UCSD-AML1 (cell line): ENCODE measurements around the gene COMMD10.
"Not testable (repeated sequence)": the region's sequence is repeated elsewhere in the genome, so short reads cannot be mapped to it uniquely, and the experiment has no call there.

Experiments
- DNase-seq: peaks from one replicate; lab custom pipeline; 2025; ENCODE audit not compliant: unreplicated experiment; lab: John Stamatoyannopoulos, UW

Gene COMMD10

DNA sequence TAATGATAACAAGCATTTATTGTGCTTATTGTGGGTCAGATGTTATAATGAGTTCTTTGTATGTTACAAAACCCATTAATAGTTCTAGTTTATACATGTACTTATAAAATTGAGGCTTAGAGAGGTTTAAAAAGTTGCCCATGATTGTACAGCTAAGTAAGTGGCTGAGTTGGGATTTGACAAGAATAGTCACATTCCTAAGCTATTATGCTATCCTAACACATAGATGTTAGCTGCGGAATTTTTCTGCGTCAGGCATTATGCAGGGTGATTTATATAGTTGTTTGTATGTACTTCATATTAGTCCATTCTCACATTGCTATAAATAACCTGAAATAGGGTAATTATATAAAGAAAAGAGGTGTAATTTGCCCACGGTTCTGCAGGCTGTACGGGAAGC is 12.5 kb downstream of the COMMD10 start:
- DNase-seq = no peak

- DNase-seq = no peak
Observed at GRCh38 chr5:116098998-116099397, 14.2 kb downstream of the COMMD10 start.

- not testable (repeated sequence) for DNase-seq
Observed at GRCh38 chr5:116104941-116105340, 20.1 kb downstream of the COMMD10 start.

GRCh38 chr5:116115163-116115562 is 30.3 kb downstream of the COMMD10 start:
- no peak for DNase-seq

GRCh38 chr5:116130471-116130870 is 45.6 kb downstream of the COMMD10 start:
- no peak for DNase-seq

- DNase-seq = no peak
Observed at GRCh38 chr5:116130976-116131375, 46.2 kb downstream of the COMMD10 start.

DNA sequence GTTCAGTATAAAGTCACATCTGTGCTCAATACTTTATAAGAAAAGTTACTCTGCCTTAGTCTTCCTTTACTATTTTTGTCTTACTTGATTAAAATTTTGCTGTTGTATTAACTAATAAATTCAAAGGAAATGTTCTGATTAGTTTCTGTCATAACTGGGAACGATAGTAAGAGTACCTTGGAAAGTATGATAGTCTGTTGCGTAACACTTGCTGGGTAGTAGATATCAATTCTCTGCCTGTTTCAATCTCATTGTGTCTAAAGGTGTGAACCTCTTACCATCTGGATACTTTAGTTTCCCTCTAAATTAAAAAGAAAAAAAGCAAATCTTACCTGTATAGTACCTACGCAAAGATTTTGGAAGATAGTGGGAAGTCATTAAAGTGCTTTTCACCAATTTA is 48.5 kb downstream of the COMMD10 start:
- DNase-seq = no peak

DNA sequence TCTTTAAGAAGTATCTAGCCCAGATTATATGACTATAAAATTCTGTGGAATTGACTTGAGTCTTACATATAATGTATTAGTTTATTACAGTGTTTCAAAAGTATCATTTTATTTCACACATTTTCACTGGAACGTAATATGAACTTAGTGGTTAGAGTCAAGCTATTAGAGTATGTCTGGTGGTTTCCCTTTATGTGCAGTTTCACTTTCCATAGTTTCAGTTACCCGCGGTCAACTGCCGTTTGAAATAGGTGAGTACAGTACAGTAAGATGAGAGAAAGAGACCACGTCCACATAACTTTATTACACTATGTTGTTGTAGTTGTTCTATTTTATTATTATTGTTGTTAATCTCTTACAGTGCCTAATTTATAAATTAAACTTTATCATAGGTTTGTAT is 50.5 kb downstream of the COMMD10 start:
- no peak for DNase-seq

DNA sequence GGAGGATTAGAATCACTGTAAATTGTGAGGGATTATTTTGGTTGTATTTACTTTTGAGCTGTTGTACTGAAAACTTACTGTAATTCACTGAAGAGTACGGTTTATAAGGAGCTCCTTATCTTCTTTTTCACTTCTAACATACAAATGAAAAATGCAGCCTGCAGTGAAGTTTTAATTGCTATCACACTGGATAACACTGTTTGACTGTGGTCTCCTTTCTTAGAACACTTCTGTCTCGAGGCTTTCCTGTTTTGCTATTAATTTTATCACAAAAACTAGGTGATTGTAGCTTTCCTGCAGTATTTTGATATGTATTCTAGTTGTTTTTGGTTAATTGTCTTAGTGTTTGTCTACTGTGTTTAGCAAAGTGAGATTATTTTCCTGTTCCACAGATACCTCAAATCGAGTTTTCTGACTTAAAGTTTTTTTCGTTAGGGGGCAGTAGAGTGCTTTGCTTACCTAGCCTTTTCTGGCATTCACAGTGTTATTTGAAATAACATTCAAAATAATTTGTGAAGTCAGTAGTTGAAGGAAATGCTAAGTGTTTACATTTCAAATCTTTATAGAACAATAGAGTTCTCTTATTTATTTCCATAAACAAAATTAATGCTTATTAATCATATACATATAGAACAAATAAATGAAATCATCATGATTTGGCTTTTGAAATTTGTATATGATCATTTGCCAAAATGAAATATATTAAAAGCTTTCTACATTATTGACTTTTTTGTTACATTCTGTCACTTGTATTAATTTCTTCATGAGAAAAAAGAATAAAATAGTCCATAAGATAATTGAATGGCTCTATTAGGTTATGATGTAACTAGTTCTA is 52.9 kb downstream of the COMMD10 start:
- DNase-seq = no peak

- no peak for DNase-seq
Observed at GRCh38 chr5:116142495-116142894, 57.7 kb downstream of the COMMD10 start.

- no peak for DNase-seq
Observed at GRCh38 chr5:116144103-116144502, 59.3 kb downstream of the COMMD10 start.

DNA sequence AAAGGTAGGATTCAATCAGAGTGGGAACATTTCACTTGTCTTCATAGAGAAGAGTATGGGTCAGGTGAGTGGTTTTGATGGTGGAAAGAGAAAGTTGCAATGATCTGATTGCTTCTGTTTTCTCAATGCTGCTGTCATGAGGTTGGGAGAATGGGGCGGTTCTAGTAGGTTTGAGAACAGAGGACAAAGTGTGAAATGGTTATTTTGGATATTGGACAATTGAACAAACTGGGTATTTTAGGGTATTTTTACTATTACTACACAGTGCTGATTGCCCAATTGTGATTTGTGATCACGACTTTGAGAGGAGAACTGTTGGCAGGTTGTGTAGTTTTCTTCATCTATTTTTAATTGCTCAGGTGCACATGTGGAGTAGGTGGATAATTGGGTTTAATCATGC is 60.2 kb downstream of the COMMD10 start:
- no peak for DNase-seq

DNA sequence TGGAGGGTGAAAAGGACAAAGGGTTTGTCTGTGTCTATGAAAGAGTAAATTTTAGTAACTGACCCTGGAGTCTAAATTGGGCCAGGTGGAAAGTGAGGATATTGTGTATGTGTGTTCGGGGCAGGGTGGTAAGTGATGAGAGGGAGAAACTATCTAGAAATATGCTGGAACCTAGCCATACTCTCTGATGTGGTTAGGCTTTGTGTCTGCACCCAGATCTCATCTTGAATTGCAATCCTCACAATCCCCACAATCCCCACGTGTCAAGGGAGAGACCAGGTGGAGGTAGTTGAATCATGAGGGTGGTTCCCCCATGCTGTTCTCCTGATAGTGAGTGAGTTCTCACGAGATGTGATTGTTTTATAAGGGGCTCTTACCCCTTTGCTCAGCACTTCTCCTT is 60.6 kb downstream of the COMMD10 start:
- DNase-seq = no peak

DNA sequence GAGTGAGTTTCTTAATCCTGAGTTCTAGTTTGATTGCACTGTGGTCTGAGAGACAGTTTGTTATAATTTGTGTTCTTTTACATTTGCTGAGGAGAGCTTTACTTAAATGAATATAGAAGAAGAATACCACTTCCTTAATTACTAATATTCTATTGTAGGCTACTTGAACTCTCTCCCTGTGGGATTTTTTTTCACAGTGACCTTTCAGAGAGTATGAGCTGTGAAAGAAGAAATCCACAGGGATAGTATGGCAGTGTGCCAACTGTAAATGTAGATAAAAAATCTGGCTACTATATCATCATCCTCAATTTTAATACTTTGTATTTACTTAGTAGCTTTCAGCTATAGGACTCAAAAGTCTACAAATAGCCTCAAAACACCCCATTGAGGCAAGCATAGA is 67.3 kb downstream of the COMMD10 start:
- DNase-seq = no peak

GRCh38 chr5:116153687-116154174 is 68.9 kb downstream of the COMMD10 start:
- DNase-seq = no peak

- no peak for DNase-seq
Observed at GRCh38 chr5:116154252-116154651, 69.4 kb downstream of the COMMD10 start.

DNA sequence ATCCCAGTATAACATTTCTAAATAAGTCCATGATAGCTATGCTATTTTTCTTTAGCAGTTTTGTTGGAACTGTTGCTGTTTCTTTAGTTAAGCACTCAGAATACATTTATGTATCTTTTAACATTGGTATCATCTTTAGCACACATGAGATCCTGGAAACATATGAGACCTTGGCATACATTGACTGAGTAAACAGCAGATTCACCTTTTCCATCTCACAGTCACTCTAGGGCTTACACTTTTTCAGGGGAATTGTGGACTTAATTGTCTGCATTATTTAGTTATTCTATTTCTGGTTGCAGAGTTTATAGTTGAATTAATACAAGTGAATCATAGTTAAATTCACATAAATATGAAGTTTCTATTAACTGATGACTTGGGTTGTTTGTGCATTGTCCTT is 70.1 kb downstream of the COMMD10 start:
- DNase-seq = no peak

- no peak for DNase-seq
Observed at GRCh38 chr5:116157902-116158301, 73.1 kb downstream of the COMMD10 start.

DNA sequence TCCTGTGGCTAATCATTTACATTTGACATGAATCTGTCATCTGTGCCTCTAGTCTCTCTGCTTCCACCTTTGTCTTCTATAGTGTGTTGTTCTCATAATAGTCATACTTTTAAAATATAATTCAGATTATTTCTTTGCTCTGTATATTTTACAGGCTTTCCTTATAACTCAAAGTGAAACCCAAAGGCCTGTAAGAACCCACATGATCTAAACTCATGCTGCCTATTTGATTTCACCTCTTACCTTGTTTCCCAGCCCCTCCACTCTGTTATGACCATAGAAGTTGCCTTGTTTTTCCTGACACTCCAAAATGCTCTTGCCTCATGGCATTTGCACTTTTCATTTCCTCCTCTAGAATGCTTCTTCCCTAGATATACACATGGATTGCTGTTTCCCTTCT is 74.2 kb downstream of the COMMD10 start:
- DNase-seq = no peak

DNA sequence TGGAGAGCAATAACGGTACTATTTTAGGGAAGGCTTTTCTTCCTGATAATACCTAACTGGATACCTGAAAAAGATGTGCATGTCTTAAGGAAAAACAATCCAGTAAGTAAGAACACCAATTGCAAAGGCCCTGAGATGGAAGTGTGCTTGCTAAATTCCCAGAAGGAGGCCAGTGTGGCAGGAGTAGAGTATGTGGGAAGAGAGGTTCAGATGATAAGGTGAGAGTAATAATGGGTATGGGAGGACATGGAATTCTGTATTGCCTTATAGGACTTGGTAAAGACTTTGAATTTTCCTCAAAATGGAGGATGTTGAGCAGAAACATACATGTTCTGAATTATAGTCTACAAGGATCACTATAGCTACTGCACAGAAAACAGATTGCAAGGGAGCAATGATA is 89.3 kb downstream of the COMMD10 start:
- no peak for DNase-seq

- no peak for DNase-seq
Observed at GRCh38 chr5:116176121-116176520, 91.3 kb downstream of the COMMD10 start.

DNA sequence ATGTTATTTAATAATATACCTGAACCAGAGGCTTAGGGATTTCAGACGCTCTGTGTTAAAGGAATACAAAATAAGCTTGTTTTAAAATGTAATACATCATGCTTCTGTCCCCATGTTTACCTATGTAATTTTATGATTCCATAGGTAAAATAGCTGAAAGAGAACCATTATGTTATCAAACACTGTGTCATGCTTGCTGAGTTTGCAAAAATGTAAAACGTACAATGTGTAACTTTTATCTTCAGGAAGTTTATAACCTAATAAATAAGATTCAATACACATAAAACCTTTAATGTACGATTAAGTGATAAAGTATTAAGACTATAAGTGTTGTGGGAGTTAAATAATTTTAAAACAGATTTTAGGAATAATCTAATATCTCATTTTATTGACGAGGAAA is 94.1 kb downstream of the COMMD10 start:
- DNase-seq = no peak

DNA sequence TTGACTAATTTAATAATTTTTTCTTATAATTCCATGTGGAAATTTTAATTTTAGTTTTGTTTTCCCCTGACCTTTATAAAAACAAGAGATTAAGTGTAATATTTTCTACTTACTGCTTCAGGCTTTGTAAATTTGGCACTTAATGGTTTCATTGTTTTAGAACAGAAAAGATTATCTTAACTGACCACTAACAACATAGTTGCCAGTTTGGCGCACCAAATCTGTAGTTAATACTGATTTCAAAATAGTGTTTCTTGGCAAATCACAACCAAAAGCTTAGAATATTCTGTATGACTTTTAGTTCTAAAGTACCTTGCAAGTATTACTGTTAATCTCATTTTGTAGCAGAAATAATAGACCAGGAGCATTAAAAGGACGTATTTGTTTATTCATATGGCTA is 124.3 kb downstream of the COMMD10 start:
- no peak for DNase-seq
